Measurements from ENCODE around the gene GGPS1.
"Not testable (repeated sequence)": the region's sequence is repeated elsewhere in the genome, so short reads cannot be mapped to it uniquely, and the experiment has no call there.

The GGPS1 gene

DNA sequence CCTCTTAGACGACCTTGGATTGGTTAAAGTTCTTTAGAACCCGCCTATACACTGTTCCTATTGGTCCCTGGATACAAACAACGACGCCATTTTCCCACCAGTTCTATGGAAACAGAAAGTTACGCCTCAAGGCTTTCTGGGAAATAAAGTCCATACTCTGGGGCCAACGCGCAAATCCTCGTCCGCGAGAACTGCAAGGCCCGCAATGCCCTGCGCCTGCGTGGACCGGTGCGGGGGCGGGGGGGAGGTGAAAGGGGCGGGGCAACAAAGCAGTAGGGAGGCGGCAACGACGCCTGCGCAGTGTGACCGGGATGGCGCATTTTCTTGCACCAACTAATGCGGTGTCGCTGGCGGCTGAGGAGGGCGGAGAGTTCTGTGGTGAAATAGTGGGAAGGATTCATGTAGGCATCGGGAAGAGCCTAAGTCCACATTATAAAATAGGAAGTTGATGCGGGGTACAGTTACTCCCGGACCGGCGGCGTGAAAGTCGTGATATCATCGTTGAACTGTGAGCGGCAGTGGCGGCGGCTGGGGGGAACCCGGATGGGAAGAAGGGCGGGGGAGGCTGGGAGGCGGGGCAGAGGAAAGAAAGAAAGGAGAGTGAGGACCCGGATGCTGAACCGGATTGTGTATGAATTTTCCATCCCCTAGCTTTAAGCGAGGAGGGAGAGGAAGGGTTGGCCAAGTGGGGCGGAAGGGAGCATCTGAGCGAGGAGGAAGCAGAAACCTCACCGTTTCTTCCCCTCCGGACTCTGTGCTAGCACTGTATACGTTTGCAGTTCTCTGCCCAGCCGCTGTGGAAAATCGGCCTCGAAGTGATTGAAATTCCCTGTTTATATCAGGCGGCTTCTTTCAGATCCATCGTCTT is at the start of gene GGPS1:
Gene GGPS1 (plus strand): TSS at position 300 of the 868 bp plus-strand sequence. CDS start 6,695 bp downstream, outside the sequence.
- H3K4me3 ChIP-seq (replicated peaks in 1 of 2; ENCODE audit: low read depth in 2 of 2, low read length in 2 of 2): peak within 1 kb of the TSS; percentile 85 to 95
- DNase-seq (ENCODE audit: low read depth in 2 of 2): peak; percentile 100
- TF ChIP-seq, protein P1, sequence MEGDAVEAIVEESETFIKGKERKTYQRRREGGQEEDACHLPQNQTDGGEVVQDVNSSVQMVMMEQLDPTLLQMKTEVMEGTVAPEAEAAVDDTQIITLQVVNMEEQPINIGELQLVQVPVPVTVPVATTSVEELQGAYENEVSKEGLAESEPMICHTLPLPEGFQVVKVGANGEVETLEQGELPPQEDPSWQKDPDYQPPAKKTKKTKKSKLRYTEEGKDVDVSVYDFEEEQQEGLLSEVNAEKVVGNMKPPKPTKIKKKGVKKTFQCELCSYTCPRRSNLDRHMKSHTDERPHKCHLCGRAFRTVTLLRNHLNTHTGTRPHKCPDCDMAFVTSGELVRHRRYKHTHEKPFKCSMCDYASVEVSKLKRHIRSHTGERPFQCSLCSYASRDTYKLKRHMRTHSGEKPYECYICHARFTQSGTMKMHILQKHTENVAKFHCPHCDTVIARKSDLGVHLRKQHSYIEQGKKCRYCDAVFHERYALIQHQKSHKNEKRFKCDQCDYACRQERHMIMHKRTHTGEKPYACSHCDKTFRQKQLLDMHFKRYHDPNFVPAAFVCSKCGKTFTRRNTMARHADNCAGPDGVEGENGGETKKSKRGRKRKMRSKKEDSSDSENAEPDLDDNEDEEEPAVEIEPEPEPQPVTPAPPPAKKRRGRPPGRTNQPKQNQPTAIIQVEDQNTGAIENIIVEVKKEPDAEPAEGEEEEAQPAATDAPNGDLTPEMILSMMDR (IDR thresholded peaks at IDR 0.05; ENCODE audit: low read depth, low read length): no peak

DNA sequence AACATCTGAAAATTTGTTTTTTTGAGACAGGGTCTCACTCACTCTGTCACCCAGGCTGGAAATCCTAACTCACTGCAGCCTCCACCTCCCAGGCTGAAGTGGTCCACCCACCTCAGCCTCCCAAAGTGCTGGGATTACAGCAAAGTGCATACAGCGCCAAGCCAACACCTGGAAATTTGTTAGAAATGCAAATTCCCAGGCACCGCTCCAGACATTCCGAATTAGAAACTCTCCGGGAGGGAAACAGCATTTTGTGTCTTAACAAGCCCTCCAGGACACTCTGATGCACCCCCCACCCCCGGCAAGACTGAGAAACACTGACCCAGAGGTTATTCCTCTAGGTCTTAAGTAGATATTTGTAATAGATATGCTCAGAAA is 49.5 kb upstream of the GGPS1 start:
- DNase-seq (ENCODE audit: low read depth in 2 of 2): no peak
- H3K4me3 ChIP-seq (replicated peaks in 1 of 2; ENCODE audit: low read depth in 2 of 2, low read length in 2 of 2): no peak overlapping the region
- TF ChIP-seq, protein P1 (IDR thresholded peaks at IDR 0.05; ENCODE audit: low read depth, low read length): no peak

DNA sequence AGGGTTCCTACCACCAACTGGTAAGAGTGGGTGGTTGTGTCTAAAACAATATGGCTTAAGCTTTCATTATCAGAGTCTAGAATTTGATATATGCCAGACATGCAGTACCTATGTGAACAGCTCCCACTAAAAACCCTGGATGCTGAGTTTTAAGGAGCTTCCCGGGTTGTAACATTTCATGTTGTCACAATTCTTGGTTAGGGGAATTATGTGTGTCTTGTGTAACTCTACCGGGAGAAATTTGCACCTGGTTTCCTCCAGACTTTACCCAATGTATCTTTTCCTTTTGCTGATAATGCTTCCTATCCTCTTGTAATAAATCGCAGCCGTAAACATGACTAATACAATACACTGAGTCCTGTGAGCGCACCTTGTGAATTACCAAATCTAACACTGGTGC is 48.7 kb upstream of the GGPS1 start:
- TF ChIP-seq, protein P1 (IDR thresholded peaks at IDR 0.05; ENCODE audit: low read depth, low read length): no peak
- H3K4me3 ChIP-seq (replicated peaks in 1 of 2; ENCODE audit: low read depth in 2 of 2, low read length in 2 of 2): no peak overlapping the region
- DNase-seq (ENCODE audit: low read depth in 2 of 2): no peak

DNA sequence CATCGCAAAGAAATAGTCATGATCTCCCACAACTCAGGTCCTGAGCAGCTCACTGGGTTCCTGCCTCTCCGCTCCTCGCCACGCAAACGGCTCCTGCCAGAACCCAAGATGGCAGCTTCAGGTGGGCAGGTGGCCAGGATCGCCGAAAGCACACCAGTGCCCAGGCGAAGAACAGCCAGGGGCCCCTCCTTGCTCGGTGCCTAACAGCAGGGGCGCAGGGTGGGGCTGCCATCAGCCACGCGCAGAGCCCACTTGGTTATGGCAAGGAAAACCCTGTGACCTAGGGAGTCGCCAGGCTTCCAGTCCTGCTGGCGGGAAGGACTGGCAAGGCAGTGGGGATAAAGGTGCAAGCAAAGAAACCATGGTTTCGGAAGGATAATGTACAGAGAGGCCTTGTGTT is 47.9 kb upstream of the GGPS1 start:
- TF ChIP-seq, protein P1 (IDR thresholded peaks at IDR 0.05; ENCODE audit: low read depth, low read length): no peak
- DNase-seq (ENCODE audit: low read depth in 2 of 2): no peak
- H3K4me3 ChIP-seq (replicated peaks in 1 of 2; ENCODE audit: low read depth in 2 of 2, low read length in 2 of 2): no peak overlapping the region

DNA sequence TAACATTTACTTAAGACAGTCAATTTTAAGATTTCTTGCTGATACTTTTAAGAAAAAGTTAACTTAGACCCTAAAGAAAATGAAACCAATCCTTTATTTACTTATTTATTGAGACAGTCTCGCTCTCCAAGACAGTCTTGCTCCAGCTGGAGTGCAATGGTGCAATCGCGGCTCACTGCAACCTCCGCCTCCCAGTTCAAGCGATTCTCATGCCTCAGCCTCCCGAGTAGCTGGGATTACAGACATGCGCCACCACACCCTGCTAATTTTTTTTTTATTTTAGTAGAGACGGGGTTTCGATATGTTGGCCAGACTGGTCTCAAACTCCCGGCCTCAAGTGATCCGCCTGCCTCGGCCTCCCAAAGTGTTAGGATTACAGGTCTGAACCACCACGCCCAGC is 44.7 kb upstream of the GGPS1 start:
- not testable (repeated sequence) for H3K4me3 ChIP-seq (replicated peaks in 1 of 2; ENCODE audit: low read depth in 2 of 2, low read length in 2 of 2); DNase-seq (ENCODE audit: low read depth in 2 of 2)

DNA sequence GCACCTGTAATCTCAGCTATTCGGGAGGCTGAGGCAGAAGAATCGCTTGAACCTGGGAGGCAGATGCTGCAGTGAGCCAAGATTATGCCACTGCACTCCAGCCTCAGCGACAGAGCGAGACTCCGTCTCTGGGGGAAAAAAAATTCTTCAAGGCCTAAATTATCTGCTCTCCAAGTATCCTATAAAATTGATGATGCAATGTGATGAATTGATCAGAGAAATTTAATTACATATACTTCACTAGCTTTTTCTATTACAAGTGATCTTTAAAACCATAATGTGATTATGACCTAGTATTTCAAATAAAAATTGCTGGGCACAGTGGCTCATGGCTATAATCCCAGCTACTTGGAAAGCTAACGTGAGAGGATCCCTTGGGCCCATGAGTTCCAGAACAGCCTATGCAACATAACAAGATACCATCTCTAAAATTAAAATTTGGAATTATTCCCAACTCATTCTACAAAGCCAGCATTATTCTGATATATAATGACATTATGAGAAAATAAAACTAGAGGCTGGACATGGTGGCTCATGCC is 44.1 kb upstream of the GGPS1 start:
- TF ChIP-seq, protein P1 (IDR thresholded peaks at IDR 0.05; ENCODE audit: low read depth, low read length): no peak
- no peak overlapping the region for H3K4me3 ChIP-seq (replicated peaks in 1 of 2; ENCODE audit: low read depth in 2 of 2, low read length in 2 of 2)

DNA sequence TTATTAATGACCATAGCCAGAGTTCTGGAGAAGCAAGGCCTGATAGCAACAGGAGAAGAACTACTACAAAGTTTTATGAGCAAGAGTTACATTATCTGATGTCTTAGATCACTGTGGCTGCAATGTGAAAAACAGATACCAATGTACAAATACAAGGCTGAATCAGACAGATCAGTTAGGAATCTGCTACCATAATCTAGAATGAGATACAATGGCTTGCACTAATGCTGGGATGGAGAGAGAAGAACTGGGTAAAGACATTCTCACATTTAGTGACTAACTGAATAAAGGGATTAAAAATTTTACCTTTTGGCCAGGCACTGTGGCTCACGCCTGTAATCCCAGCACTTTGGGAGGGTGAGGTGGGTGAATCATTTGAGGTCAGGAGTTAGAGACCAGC is 41.7 kb upstream of the GGPS1 start:
- no peak overlapping the region for H3K4me3 ChIP-seq (replicated peaks in 1 of 2; ENCODE audit: low read depth in 2 of 2, low read length in 2 of 2)
- DNase-seq (ENCODE audit: low read depth in 2 of 2): no peak
- TF ChIP-seq, protein P1 (IDR thresholded peaks at IDR 0.05; ENCODE audit: low read depth, low read length): no peak

More for the DNA sequence above, 44.1 kb upstream of the GGPS1 start:
- peak in 1 of 2 donors; percentile 37 for DNase-seq (ENCODE audit: low read depth in 2 of 2)

Data from cardiac fibroblast (primary cell).